Endometrial microvascular endothelial cells (primary cell): ENCODE data around the gene EPOP. TPM values are rescaled to one million over a fixed set of nuclear protein-coding genes. Genes with fewer than 3 reads are reported as not detected.

ENCODE experiments used
- in situ Hi-C: cut with HindIII; loops from 2 replicates; pipeline ENCODE4 v1.10.0; 2017; ENCODE audit warnings: low sequenced_read_pairs, low pct_unique_long_range_greater_than_20kb; ENCODE audit errors: inconsistent ontology term
- total RNA-seq: library from RNA; depleted of rRNA; stranded (reverse); fragments of >200 nt; gene quantifications from one replicate; pipeline ENCODE4 v1.2.3, GENCODE V29; 2015; ENCODE audit errors: inconsistent ontology term

EPOP gene
- total RNA-seq, 1 donor from 2014 or later: 2.3 TPM

DNA sequence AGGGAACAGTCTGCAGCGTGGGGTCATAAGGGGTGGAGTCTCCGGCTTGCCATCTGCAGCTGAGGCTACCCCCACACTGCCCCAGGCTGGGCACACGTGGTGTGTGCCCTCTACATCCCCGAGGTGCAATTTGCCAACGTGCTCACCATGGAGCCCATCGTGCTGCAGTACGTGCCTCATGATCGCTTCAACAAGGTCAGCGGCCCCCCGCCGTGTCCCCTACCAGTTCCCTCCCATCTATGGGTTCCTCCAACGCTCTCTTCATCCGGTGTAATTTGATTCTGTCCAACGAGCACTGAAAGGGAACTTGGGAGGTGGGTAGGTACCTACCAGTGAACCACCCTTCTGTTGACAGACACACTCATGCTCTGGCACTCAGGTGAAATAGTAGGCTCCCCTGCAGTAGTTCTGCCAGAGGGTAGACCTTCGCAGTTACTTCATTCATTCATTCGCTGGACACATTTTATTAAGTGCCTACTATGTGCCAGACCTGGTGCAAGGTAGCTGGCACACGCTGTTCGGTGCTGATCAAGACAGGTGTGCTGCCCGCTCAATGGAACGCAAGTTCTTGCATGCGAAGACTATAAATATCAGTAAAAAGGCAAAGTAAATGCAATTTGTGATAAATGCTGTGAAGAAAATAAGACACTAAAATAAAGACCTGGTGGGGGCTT lies 33.1 kb upstream of the EPOP start:
- in situ Hi-C loops: no loop called here

- in situ Hi-C loops: no loop called here
These were observed 31.9 kb upstream of the EPOP start for GRCh38 chr17:38706505-38707216.

DNA sequence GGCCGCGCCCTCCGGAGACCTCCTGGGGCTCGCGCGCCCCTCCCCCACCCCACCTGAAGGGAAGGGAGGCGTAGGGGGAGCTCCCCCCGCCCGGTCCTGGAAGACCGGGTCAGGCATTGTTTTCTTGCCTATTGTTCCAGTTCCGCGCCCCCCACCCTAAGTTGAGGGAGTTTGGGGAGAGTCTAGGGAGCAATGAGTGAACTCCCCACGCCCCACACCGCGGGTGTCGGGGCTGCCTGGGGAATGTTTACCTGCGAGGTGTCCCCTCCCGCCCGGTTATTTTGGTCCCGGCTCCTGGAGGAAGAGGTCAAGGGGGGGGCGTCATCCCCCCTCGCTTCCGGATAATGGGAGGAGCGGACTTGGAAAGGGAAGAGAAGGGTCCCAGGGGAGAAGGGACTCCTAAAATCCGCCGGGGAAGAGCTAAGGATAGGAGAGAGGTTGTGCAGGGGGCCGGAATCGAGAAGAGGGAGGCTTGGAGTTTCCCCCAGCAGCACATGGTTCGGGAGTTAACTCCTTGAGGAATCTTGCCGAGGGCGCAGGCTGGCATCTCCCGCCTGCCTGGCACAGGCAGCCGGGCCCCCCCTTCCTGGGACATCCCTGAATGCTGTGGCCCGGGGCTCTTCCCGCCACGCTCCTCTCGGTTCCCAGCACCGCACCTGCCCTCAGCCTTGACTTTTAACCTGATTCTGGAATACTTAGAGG lies 31.2 kb upstream of the EPOP start:
- in situ Hi-C loops: no loop called here

DNA sequence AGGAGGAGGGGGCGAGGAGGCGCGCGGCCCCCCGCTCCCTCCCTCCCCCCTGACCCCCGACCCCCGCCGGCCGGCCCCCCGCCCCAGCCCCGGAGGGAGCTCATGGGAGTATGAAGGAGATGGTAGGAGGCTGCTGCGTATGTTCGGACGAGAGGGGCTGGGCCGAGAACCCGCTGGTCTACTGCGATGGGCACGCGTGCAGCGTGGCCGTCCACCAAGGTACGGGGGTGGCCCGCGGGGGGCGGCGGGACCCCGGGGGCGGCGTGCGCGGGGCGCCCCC lies 30.7 kb upstream of the EPOP start:
- in situ Hi-C loops: no loop called here

DNA sequence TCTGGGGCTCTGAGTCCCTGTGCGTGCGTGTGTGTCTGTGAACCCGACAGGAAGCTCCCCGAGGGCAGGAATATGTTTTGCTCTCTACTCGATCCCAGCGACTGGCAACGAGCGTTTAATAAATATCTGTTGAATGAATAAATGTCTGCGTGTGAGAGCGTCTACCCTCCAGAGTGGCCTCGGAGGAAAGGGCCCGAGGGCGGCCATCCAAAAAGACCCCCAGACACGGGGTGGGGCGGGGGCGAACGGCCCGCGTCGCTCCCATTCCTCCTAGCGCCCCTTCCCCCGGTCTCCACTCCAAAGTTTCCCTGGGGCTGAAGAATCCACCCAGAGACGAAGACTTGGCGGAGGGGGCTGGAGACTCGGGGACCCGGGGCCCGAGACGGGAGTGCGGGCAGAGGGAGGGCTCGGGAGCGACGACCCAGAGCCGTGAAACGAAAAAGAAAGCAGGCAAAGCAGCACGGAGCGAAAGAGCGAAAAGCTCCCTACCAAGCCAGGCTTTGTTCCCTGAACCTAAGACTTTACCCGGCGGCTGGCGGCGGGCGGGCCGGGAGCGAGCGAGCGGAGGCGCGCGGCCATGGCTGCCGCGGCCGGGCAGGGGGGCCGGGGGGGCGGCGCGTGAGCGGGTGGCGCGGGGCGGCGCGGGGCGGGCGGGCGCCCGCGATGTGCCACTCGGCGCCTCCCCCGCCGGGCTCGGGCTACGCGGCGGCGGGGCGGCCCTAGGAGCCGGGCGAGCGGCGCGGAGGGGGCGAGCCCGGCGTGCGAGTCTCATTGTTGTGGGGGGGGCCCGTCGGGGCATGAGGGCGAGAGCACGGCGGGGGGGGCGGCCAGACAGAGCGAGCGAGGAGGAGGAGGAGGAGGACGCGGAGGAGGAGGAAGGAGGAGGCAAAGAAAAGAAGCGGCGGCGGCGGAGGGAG lies 30.1 kb upstream of the EPOP start, which contains the start of gene MLLT6:
Gene MLLT6 (plus strand): TSS at position 668 of the 917 bp plus-strand sequence. CDS start 360 bp downstream, outside the sequence.
- in situ Hi-C loops: no loop called here

DNA sequence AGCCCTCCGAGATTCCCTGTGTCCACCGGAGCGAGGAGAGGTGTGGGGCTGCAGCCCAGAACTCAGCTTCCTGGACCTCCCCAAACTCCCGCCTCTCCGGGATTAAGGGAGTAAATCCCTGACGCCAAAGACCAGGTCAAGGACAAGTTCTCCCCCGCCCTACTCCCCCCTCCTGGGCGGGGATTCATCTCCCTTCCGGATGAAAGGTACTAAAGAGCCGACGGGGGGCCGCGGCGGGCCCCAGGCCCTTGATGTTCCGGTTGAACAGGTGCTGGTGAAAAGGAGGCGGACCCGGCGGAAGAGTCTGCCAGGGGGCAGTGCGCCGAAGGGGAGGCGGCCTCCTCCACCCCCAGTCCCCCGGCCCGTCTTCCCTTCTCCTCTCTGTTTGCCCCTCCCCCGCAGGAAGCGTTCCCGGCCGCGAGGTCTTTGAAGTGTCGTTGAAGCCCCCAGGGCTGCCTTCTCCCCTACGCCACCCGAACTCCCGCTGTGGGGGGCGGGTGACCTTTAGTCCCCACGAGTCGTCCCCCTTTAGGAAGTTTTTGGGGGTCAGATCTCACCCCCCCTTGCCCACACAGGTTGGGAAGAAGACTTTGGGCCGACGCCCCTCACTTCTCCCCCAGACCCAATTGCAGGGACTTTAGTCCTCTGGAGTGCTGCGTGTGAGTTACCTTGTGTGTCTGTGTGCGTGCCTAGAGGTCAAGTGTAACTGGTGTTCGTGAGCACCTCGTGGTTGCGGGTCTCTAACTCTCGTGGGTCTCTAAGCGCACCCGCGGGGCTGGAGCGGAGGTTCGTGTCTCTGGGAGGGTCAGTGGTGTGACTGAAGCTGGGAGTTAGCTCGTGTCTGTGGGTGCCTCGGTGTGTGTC lies 29.2 kb upstream of the EPOP start:
- in situ Hi-C loops: no loop called here

- in situ Hi-C loops: no loop called here
These were observed 28.4 kb upstream of the EPOP start for GRCh38 chr17:38702916-38703741.

GRCh38 chr17:38702166-38702915 lies 27.6 kb upstream of the EPOP start:
- in situ Hi-C loops: no loop called here

DNA sequence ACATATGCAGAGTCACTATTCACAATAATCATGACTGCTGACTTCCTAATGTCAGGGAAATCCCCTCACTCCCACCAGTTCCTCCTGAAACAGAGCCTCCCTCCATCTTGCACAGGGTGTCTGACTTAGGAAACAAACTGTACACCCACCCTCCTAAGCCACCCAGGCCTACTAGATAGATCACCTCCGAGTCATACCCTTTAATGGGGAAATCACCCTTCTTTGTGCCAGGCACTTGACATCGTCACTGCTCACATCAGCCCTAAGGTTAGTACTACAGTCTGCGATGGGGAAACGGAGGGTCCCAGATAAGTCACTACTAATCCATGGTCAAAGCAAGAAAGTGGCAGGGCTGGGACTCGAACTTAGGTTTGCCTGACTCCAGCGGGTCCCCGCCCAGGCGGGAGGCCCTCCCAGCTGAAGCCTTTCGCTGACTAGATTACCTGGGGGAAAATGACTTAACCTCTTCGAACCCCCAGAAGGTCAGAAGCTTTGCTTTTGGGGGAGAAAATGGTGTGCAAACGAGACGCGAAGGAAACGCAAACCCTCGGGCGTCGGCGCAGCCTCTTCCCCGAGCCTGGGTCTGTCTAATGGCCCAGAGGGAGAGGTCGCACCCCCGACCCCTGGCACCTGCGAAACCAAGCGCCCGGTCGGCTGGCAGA lies 26.9 kb upstream of the EPOP start:
- in situ Hi-C loops: no loop called here

GRCh38 chr17:38698760-38699159 lies 24.0 kb upstream of the EPOP start:
- in situ Hi-C loops: no loop called here

- in situ Hi-C loops: no loop called here
These were observed 22.5 kb upstream of the EPOP start for GRCh38 chr17:38697061-38697820.

- in situ Hi-C loops: no loop called here
These were observed 19.1 kb upstream of the EPOP start for GRCh38 chr17:38693700-38694329.

GRCh38 chr17:38691154-38691553 lies 16.4 kb upstream of the EPOP start:
- in situ Hi-C loops: no loop called here

- in situ Hi-C loops: no loop called here
These were observed 15.6 kb upstream of the EPOP start for GRCh38 chr17:38690386-38690785.

DNA sequence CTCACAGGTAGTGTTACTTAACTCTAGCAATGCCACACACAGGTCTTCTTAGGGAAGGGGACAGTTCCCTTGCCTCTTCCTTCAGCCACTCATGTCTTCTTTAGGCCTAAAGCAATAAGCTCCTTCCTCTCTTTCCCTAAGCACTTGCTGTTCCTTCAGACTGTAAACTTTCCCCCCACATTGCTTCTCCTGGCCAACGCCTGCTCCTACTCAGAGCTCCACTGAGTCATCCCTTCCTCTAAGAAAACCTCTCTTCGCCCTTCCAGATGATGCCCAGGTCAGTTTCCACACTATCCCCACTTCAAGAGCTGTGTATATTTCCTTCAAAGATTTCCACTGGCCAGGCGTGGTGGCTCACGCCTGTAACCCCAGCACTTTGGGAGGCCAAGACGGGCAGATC lies 12.5 kb upstream of the EPOP start:
- in situ Hi-C loops: no loop called here
